HG03045 (cell line): ENCODE measurements around the gene GBP1.
"Not testable (repeated sequence)": the region's sequence is repeated elsewhere in the genome, so short reads cannot be mapped to it uniquely, and the experiment has no call there.

ENCODE experiments used
- ATAC-seq: cut with Tn5 transposase; IDR thresholded peaks from one replicate; pipeline ENCODE4 v1.9.1; 2021; ENCODE audit warnings: mild to moderate bottlenecking, moderate library complexity; ENCODE audit not compliant: unreplicated experiment

Gene GBP1

GRCh38 chr1:89065079-89065868 is at the start of gene GBP1:
Gene GBP1, minus strand, starts transcription at chr1:89065208. Its CDS starts 1,974 bp downstream, at chr1:89063234.
- peak; percentile 73 for ATAC-seq

GRCh38 chr1:89114662-89115061 is 49.7 kb upstream of the GBP1 start:
- ATAC-seq, result no peak

- ATAC-seq, result no peak
Measured at GRCh38 chr1:89112871-89113613, 48.0 kb upstream of the GBP1 start.

GRCh38 chr1:89104687-89105086 is 39.7 kb upstream of the GBP1 start:
- no peak for ATAC-seq

DNA sequence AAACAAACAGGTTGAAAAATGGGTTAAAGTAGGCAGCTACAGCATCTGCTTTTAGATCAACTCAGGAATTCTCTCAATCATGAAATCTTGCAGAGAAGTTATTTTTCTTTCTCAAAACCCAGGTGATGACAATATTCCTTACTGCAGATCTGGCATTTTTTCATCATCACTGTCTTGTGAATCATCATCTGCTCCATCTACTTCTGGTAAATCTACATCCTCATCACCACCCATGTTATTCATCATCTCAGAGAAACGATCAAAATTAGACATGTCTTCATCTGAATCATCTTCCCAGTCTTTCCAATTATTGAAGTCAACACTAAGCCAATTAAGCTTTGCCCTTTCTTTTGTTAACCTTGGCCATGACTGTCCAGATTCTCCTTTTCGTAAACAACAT is 39.1 kb upstream of the GBP1 start:
- ATAC-seq, result no peak

DNA sequence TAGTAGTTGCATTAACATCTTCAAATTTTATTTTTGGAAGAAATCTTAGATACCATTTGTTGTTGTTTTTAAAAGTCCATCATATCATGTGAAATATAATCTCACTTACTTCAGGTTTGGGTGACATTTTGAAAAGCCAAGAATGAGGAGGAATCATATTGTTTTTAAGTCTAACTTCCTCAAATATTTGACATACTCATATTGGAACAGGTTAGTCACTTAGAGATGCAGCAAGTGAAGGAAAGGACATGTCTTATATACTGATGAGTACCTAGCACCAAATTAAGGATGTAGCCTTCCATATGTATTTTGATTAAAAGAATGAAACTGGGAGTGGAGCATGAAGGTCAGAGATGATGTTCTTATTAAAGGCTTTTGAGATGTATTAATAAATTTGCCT is 37.0 kb upstream of the GBP1 start:
- no peak for ATAC-seq

DNA sequence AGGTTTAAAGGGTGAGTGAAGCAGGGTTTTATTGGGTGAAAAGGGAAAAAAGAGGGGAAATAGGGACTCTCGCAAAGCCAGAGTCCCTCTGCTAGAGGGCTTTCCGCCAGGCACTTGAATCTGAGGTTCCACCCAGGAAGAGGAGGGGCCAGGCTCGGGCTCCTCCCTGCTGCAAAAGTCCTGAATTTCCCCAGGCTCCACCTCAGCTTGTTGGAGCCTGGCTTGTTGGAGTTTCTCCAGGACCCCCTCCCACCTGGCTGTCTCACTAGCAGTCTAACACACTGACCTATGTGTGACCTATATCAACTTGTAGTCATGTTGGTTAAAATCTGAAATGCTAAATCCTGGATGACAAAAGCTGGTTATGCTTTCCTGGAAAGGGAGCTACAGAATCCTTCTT is 35.4 kb upstream of the GBP1 start:
- ATAC-seq, result no peak

DNA sequence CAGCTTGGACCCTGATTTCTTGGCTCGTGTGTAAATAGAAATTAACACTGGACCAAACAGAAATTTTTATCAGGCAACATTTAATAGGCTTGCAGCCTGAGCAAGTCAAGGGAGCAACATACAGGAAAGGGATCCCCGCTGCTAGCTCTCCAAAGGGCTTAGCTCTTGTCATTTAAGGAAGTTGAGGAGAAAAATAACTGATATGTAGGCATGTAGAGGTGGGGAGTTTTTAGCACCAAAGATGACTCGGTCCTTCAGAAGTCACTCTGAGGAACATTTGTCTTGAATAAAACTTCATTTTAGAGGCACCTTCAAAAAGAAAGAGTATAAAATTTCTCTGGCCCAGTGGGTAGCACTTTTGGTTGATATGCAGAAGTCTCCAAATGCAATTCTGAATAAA is 33.8 kb upstream of the GBP1 start:
- ATAC-seq, result no peak

DNA sequence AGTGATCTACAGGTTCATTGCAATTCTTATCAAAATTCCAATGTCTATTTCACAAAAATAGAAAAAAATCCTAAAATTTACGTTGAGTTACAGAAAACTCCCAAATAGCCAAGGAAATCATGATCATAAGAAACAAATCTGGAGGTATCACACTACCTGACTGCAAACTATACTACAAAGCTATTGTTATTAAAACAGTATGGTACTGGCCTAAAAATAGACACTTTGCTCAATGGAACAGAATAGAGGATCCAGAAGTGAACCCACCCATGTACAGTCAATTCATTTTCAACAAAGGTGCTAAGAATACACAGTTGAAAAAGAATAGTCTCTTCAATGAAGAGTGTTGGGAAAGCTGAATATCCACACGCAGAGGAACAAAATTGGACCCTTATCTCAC is 30.7 kb upstream of the GBP1 start:
- ATAC-seq, result no peak

- no peak for ATAC-seq
Measured at GRCh38 chr1:89089962-89090361, 25.0 kb upstream of the GBP1 start.

DNA sequence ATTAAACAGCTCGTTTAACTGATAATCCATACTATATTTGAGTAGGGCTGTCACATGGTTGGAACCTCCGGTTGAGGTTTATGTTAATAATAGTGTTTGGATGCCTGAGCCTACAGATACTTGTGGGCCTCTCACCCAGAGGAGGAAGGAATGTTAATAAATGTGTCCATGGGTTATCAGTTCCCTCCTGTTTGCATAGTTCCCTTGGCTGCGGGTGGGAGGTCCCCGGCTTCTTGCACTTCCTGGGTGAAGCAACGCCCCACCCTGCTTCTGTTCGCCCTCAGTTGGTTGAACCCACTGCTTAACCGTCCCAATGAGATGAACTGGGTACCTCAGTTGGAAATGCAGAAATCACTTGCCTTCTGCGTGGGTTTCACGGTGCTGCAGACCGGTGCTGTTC is 23.6 kb upstream of the GBP1 start:
- ATAC-seq, result no peak

GRCh38 chr1:89087241-89087640 is 22.2 kb upstream of the GBP1 start:
- no peak for ATAC-seq

- ATAC-seq, result no peak
Measured at GRCh38 chr1:89085781-89086180, 20.8 kb upstream of the GBP1 start.

GRCh38 chr1:89081005-89081404 is 16.0 kb upstream of the GBP1 start:
- ATAC-seq, result no peak

DNA sequence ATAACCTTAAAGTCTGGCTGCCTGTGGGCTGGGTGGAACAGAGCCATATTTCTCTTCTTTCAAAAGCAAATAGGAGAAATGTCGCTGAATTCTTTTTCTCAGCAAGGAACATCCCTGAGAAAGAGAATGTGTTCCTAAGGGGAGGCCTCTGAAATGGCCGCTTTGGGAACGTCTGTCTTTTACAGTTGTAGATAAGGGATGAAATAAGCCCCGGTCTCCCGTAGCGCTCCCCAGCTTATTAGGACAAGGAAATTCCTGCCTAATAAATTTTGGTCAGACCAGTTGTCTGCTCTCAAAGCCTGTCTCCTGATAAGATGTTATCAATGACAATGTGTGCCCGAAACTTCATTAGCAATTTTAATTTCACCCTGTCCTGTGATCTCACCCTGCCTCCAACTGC is 15.1 kb upstream of the GBP1 start:
- ATAC-seq, result not testable (repeated sequence)

GRCh38 chr1:89072466-89073065 is 7.6 kb upstream of the GBP1 start:
- not testable (repeated sequence) for ATAC-seq

DNA sequence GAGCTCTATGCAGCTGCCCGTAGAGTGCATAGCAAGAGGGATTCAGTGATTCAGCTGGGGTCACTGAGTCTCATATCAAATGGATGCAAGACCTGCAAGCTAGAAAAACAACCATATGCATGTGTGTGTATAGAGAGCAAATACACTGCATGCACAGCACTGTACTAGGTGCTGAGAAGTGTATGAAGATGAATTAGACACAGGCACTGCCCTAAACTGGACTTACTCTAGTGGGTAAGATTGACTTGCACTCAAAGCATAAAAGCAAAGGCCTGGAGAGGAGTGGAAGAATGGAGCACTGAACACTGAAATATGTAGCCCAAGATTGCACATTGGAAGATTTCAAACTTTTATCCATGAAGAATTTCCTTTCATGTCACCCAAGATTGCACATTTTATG is 5.5 kb upstream of the GBP1 start:
- no peak for ATAC-seq

DNA sequence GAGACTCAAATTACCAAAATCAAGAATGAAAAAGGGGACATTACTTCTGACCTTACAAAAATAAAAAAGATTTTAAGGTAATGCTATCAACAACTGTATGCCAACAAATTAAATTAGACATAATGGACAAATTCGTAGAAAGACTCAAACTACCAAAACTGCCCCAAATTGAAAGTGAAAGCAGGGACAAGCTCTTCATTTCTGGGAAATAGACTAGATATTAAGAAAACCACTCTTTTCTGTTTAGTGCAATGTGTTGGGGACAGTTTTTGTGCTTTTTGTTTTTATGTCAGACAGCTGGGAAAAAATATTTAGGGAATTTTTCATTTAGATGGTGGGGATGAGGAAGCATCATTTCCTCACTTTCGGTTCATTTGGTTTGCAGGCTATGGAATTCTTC is 4.9 kb upstream of the GBP1 start:
- ATAC-seq, result no peak

DNA sequence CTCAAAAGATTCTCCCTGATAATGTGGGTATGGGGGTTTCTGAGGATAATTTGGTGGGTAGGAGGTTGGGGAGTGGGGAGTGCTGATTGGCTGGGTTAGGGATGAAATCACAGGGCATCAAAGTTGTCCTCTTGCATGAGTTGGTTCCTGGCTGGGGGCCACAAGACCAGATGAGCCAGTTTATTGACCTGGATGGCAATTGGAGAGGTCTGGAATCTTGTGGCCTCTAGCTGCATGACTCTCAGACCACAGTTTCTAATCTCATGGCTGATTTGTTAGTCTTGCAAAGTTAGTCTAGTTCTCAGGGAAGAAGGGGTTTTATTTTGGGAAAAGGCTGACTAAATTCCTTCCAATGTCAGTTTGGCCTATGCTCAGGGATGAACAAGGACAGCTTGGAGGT is 3.3 kb upstream of the GBP1 start:
- no peak for ATAC-seq

DNA sequence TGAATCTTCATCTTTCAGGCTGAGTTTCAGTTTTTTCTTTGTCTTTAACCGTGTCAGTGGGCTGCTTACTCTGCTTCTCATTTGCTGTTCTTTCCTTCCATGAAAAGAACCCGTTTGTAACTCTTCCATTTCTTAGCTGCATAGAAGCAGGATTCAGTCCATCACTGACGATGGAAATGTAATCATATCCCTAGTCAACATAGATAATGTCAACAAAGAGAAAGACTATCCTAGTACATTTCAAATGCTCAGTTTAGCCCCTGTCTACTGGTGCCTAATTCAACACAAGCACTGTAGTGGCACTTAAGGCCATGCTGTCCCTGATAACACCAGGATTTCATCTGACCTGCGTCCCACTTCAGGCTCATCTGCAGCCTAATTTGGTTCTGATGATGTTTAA is 376 bp downstream of the GBP1 start:
- peak; percentile 37 for ATAC-seq

- ATAC-seq, result no peak
Measured at GRCh38 chr1:89063094-89063493, 1.9 kb downstream of the GBP1 start.

- ATAC-seq, result no peak
Measured at GRCh38 chr1:89060091-89060490, 4.9 kb downstream of the GBP1 start.
